ENCODE results near the gene GPR37L1.
"Not testable (repeated sequence)": the region's sequence is repeated elsewhere in the genome, so short reads cannot be mapped to it uniquely, and the experiment has no call there.

Gene GPR37L1

DNA sequence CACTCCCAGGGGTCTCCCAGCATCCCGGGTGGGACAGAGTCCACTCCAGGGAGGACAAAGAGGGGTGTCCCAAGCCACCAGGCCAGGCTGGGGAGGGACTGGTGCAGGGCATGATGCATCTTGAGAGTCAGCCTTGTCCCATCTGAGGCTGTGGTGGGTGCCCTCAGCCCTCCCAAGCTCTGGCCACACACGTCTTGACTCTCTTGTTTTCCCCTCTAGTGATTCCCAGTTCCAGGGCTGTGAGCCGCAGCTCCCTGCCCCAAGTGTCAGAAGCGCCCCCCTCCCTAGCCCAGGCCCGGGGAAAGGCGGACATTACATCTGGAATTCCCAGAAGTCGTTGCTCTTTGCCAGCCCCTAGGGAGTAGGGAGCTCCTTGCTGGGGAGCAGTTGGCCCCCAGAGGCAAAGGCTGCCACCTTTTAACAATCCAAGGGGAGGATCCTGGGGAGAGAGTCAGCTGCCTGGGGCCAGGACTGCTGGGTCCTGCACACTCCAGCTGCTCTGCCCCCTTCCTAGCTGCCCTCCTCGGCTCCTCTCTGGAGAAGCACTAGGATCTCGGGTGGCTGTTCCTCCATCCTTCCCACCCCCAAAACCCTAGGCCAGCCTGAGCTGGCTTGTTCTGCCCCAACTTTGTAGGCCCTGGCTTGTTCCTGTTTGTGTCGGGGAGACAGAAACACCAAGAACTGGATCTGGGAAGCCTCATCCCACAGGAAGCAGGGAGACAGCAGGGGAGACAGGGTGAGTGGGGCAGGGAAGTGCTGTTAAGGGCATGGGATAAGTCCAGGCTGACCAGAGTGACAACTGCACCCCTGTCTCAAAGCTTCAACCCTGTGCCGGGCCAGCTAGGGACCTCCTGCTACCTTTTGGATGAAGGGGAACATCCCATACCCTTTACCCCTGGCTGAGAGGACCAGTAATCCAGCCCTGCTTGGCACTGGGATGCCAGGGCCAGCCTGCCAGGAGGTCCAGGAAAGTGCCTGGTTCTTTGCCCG is 40.9 kb downstream of the GPR37L1 start:
- no peak overlapping the region for H3K4me3 ChIP-seq (ENCODE audit: low read depth, low read length)
- TF ChIP-seq CTCF (IDR thresholded peaks at IDR 0.05; ENCODE audit: low read depth, low read length): no peak

DNA sequence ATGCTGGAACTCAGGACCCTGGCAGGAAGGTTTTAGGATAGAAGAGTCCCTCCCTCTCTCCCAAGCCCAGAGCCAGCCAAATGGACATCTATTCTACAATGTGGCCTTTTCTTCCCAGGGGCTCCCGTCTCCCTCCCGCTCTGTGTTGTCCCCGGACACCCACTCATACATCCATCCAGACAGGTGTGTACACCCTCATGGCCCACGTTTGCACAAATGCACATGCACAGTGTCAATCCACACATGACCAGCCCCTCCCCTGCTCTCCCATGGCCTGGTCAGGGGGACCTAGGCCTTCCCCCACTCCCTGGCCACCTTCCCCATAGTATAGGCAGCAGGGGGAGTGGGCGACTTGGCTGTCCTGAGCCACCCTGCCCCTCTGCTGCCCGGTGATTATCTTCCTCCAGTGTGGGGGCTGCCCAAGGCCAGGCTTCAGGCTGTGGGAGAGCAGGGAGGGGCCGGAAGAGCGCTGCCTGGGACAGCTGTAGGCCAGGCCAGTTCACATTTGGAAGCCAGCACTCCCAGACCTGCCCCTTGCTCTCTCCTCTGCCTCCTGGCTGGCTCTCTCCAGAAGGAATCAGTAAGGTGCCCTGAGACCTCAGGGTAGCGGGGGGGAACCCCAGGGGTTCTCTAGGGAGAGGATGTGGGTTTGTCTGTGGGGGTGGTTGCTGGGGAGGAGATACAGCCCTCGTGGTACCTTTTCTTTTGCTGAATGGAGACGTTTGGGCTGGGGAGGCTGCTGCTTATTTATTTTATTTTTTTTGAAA is 41.7 kb downstream of the GPR37L1 start:
- H3K4me3 ChIP-seq (ENCODE audit: low read depth, low read length): no peak overlapping the region

DNA sequence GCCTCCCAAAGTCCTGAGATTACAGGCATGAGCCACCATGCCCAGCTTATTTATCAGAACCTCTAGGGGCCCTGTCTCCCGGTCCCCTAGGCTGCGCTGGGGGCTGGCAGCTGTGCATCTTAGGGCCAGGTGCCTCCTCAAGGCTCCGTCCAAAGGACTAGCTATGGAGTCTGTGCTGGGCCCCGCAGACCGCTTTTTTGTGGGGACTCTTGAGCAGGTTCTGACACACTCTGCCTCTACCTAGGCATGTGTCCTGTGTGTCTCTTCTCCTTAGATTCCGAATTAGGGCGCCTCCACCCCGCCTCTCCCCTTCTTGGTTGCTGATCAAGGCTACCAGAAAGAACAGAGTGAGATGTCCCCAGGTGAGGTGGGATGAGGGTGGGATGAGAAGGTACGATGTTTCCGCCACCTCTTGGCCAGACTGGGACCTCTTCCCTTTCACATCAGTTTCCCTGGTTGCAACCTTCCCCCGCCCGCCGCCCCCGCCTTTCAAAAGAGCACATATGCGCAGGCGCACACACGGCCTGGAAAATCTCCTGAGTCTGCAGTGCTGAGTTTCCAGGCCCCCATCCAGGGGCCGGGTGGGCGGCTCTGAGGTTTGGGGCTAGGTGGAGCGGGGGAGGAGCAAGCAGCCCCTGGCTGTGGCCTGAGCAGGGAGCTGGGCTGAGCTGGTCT is 42.7 kb downstream of the GPR37L1 start:
- TF ChIP-seq CTCF (IDR thresholded peaks at IDR 0.05; ENCODE audit: low read depth, low read length): no peak
- no peak overlapping the region for H3K4me3 ChIP-seq (ENCODE audit: low read depth, low read length)

More for the DNA sequence above, 41.7 kb downstream of the GPR37L1 start:
- TF ChIP-seq CTCF (IDR thresholded peaks at IDR 0.05; ENCODE audit: low read depth, low read length): no peak

DNA sequence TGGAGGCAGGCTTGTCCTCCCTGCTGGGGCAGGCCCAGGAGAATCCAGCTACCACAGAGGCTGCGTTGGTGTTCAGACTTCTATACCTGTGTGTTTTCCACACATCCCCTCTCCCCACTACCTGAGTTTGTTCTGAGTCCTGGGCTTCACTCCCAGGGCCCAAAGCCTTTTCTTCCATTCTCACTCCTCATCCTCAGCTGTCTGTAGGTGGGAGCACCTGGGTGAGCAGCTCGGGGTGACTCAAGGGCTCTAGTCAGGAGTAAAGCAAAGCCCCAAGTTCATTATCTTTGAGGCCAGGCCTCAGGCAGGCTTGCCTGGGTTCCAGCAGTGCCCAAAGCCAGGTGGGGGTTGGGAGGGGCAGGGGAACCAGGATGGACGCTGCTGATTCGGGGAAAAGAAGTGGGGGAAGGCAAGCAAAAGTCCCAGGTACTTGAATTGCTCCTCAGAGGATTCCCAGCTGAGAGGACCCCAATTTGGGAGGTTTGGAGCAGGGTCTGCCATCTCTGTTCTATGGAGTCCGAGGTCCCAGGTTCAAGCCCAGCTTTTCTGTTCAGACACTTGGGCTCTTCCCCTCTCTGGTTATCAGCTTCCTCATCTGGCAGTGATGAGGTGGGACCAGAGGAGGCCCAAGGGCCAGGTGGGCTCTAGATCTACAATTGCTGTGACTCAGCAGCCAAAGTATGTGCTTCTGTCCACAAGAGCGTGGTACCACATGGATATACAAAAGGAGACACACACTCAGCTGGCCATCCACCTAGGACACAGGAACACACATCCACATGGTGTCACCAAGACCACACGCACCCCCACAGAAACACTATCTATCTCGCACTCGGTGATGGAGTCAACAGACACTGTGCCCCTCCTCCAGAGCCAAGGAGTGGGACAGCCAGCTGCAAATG is 43.5 kb downstream of the GPR37L1 start:
- TF ChIP-seq CTCF (IDR thresholded peaks at IDR 0.05; ENCODE audit: low read depth, low read length): no peak
- no peak overlapping the region for H3K4me3 ChIP-seq (ENCODE audit: low read depth, low read length)

DNA sequence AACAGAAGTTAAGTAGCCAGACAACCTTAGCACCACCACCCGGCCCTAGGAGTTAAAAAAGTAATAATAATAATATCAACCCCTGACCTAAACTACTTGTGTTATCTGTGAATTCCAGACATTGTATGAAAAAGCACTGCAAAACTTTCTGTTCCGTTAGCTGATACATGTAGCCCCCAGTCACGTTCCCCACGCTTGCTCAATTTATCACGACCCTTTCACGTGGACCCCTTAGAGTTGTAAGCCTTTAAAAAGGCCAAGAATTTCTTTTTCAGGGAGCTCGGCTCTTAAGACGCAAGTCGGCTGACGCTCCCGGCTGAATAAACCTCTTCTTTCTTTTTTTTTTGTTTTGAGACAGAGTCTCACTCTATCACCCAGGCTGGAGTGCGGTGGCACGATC is 44.3 kb downstream of the GPR37L1 start:
- not testable (repeated sequence) for H3K4me3 ChIP-seq (ENCODE audit: low read depth, low read length)

DNA sequence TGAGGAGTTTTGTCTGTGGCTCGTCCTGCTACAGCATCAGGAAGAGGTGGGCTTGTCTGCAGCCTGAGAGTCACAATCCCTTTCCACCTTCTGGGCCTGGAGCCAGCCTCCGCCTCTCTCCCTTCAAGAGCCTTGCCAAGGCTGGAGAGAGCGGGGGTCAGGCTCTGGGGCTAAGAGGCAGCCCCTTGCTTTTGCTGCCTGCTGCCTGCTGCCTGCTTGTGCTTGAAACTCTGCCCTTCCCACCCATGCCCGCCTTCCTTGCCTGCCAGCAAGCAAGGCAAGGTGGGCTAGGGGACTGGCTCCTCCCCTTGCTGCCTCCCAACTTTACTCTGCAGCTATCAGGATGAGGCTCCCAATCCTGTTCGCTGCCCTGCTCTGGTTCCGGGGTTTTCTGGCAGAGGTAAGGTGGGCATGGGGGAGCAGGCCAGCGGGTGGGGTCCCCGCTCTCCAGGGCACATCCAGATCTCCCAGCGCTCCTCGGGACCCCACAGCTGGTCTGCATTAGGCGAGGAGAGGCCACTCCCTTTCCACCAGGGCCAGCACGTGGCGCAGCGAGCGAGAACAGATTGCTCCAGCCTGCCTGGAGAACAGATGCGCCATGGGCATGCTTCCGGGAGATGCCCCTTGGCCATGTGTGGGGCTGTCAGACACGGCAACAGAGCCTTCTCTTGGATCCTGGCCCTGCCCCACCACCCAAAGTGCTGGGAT is 45.1 kb downstream of the GPR37L1 start:
- TF ChIP-seq CTCF (IDR thresholded peaks at IDR 0.05; ENCODE audit: low read depth, low read length): no peak
- H3K4me3 ChIP-seq (ENCODE audit: low read depth, low read length): no peak overlapping the region

Measured in WI38 (cell line).